MM.1S (cell line): Measurements from ENCODE around the gene GUCY1A2.

Source experiments
- DNase-seq: peaks from one replicate; pipeline ENCODE4 v3.0.0-alpha.2; 2015
- H2AFZ ChIP-seq: fragments of 300-600 bp; sonication (generic); 2 replicates; pipeline ENCODE4 v1.6.0; 2016; ENCODE audit warnings: antibody characterized with exemption, low read length
- H3F3A ChIP-seq: fragments of 300-600 bp; sonication (generic); 2 replicates; pipeline ENCODE4 v1.6.1; 2016; ENCODE audit warnings: mild to moderate bottlenecking, antibody characterized with exemption, low read length, moderate library complexity, mixed read lengths; ENCODE audit not compliant: insufficient read depth
- H3K27ac ChIP-seq: fragments of 300-600 bp; sonication (generic); 2 replicates; pipeline ENCODE4 v1.5.1; 2016; ENCODE audit warnings: mild to moderate bottlenecking, low read length
- H3K27me3 ChIP-seq: fragments of 300-600 bp; sonication (generic); replicated peaks from 2 replicates; pipeline ENCODE4 v1.6.0; 2016; ENCODE audit warnings: low read length; ENCODE audit not compliant: insufficient read depth
- H3K36me3 ChIP-seq: fragments of 300-600 bp; sonication (generic); replicated peaks from 2 replicates; pipeline ENCODE4 v1.6.1; 2016; ENCODE audit warnings: mild to moderate bottlenecking, low read length, mixed read lengths; ENCODE audit not compliant: insufficient read depth
- H3K4me1 ChIP-seq: fragments of 300-600 bp; sonication (generic); 2 replicates; pipeline ENCODE4 v1.6.1; 2016; ENCODE audit warnings: low read length, mixed read lengths
- H3K4me2 ChIP-seq: fragments of 300-600 bp; sonication (generic); 2 replicates; pipeline ENCODE4 v1.6.0; 2016; ENCODE audit warnings: low read depth, low read length
- H3K4me3 ChIP-seq: fragments of 300-600 bp; sonication (generic); 2 replicates; pipeline ENCODE4 v1.5.1; 2016; ENCODE audit warnings: low read length, mixed read lengths
- H3K79me2 ChIP-seq: fragments of 300-600 bp; sonication (generic); 2 replicates; pipeline ENCODE4 v1.6.1; 2016; ENCODE audit warnings: mixed run types, low read length, mixed read lengths
- H3K9ac ChIP-seq: fragments of 300-600 bp; sonication (generic); 2 replicates; pipeline ENCODE4 v1.6.1; 2016; ENCODE audit warnings: low read length, mixed read lengths
- H3K9me2 ChIP-seq: fragments of 300-600 bp; sonication (generic); replicated peaks from 2 replicates; pipeline ENCODE4 v1.6.1; 2016; ENCODE audit warnings: mild to moderate bottlenecking, low read length, mixed read lengths; ENCODE audit not compliant: insufficient read depth
- H3K9me3 ChIP-seq: fragments of 300-600 bp; sonication (generic); replicated peaks from 2 replicates; pipeline ENCODE4 v1.6.1; 2016; ENCODE audit warnings: mild to moderate bottlenecking, low read length, mixed read lengths; ENCODE audit not compliant: insufficient read depth
- H4K20me1 ChIP-seq: fragments of 300-600 bp; sonication (generic); 2 replicates; pipeline ENCODE4 v1.6.1; 2016; ENCODE audit warnings: mild to moderate bottlenecking, low read length, moderate library complexity, mixed read lengths; ENCODE audit not compliant: insufficient read depth
- EZH2 ChIP-seq: fragments of 300-600 bp; sonication (generic); optimal IDR thresholded peaks from 2 replicates; pipeline ENCODE3; 2017; ENCODE audit warnings: low read depth, mild to moderate bottlenecking, antibody characterized with exemption, low read length, mixed read lengths
- EZH2phosphoT487 ChIP-seq: fragments of 300-600 bp; sonication (generic); IDR thresholded peaks from 2 replicates; pipeline ENCODE4 v1.6.1; 2018; ENCODE audit warnings: antibody characterized with exemption, low read length
- TF ChIP-seq, protein P1 (sequence below): fragments of 300-600 bp; sonication (generic); IDR thresholded peaks from 2 replicates; pipeline ENCODE4 v1.5.1; 2016; ENCODE audit warnings: antibody characterized with exemption, low read length, mixed read lengths

The GUCY1A2 gene

GRCh38 chr11:107042748-107043147 lies 24.5 kb upstream of the GUCY1A2 start:
- Histone ChIP-seq H3K4me3 (no peak overlapping the region), H3K9ac (no peak overlapping the region), H3K27me3 (no peaks in the 10 kb centered on the region), H2AFZ (no peak overlapping the region), H3K9me3 (no peaks in the 10 kb centered on the region), H3K27ac (0 out of 2 replicates have a peak overlapping the region, but pooled peaks have one; percentile 32), H3K9me2 (no peaks in the 10 kb centered on the region), H3K4me2 (no peak overlapping the region), H3K79me2 (no peaks in the 10 kb centered on the region), H4K20me1 (no peaks in the 10 kb centered on the region), H3F3A (no peaks in the 10 kb centered on the region), H3K4me1 (peaks cover 9% of the 10 kb centered on the region; the same call in 1 of the 2 replicates), H3K36me3 (no peaks in the 10 kb centered on the region)
- TF ChIP-seq EZH2phosphoT487: no peak
- TF ChIP-seq, protein P1, sequence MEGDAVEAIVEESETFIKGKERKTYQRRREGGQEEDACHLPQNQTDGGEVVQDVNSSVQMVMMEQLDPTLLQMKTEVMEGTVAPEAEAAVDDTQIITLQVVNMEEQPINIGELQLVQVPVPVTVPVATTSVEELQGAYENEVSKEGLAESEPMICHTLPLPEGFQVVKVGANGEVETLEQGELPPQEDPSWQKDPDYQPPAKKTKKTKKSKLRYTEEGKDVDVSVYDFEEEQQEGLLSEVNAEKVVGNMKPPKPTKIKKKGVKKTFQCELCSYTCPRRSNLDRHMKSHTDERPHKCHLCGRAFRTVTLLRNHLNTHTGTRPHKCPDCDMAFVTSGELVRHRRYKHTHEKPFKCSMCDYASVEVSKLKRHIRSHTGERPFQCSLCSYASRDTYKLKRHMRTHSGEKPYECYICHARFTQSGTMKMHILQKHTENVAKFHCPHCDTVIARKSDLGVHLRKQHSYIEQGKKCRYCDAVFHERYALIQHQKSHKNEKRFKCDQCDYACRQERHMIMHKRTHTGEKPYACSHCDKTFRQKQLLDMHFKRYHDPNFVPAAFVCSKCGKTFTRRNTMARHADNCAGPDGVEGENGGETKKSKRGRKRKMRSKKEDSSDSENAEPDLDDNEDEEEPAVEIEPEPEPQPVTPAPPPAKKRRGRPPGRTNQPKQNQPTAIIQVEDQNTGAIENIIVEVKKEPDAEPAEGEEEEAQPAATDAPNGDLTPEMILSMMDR: no peak
- TF ChIP-seq EZH2: no peak
- no peak for DNase-seq

DNA sequence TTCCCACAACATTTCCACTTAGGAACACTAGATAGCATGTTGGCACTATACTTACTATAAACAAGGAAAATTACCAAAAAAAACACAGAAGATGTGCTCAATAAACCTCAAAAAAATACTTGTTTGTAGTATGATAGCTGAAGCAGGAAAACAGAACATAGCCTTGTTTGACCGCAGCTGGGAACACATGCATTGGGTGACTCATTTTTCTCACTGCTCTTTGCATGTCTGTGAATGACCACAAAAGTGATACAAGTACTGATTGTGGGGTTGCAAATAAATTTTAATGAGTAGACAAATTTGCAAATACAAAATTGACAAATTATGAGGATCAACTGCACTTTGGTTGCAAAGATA lies 22.8 kb upstream of the GUCY1A2 start:
- H3K9ac ChIP-seq: no peak overlapping the region
- no peak overlapping the region for H3K27ac ChIP-seq
- H3K4me2 ChIP-seq: no peak overlapping the region
- H3K4me1 ChIP-seq: peaks cover 9% of the 10 kb centered on the region; the same call in 1 of the 2 replicates
- H3K27me3 ChIP-seq: no peaks in the 10 kb centered on the region
- H3K9me3 ChIP-seq: no peaks in the 10 kb centered on the region
- no peaks in the 10 kb centered on the region for H3K36me3 ChIP-seq
- H2AFZ ChIP-seq: no peak overlapping the region
- peak; percentile 23 for DNase-seq
- H3K9me2 ChIP-seq: no peaks in the 10 kb centered on the region
- no peak overlapping the region for H3K4me3 ChIP-seq
- H3K79me2 ChIP-seq: no peaks in the 10 kb centered on the region
- H4K20me1 ChIP-seq: no peaks in the 10 kb centered on the region
- TF ChIP-seq, protein P1: no peak
- TF ChIP-seq EZH2phosphoT487 (no peak), EZH2 (no peak)
- H3F3A ChIP-seq: no peaks in the 10 kb centered on the region

GRCh38 chr11:107040433-107041087 lies 22.3 kb upstream of the GUCY1A2 start:
- no peak for DNase-seq
- Histone ChIP-seq H4K20me1 (no peaks in the 10 kb centered on the region), H3K36me3 (no peaks in the 10 kb centered on the region), H3K9me3 (no peaks in the 10 kb centered on the region), H3K4me1 (peaks cover 9% of the 10 kb centered on the region; the same call in 1 of the 2 replicates), H3K27ac (no peak overlapping the region), H3K4me3 (no peak overlapping the region), H3F3A (no peaks in the 10 kb centered on the region), H2AFZ (no peak overlapping the region), H3K9ac (no peak overlapping the region), H3K9me2 (no peaks in the 10 kb centered on the region), H3K27me3 (no peaks in the 10 kb centered on the region), H3K79me2 (no peaks in the 10 kb centered on the region), H3K4me2 (no peak overlapping the region)
- TF ChIP-seq EZH2: no peak
- TF ChIP-seq EZH2phosphoT487: no peak
- TF ChIP-seq, protein P1: no peak
